ENCODE results near the gene OFD1. TPM values are rescaled to one million over a fixed set of nuclear protein-coding genes. Genes with fewer than 3 reads are reported as not detected.

OFD1 gene
- total and polyA plus RNA-seq, 2 of the 8 experiments (the other 6 are each of a cell fraction or from before 2014, with no cell fraction given): 8.0 to 23.4 TPM

DNA sequence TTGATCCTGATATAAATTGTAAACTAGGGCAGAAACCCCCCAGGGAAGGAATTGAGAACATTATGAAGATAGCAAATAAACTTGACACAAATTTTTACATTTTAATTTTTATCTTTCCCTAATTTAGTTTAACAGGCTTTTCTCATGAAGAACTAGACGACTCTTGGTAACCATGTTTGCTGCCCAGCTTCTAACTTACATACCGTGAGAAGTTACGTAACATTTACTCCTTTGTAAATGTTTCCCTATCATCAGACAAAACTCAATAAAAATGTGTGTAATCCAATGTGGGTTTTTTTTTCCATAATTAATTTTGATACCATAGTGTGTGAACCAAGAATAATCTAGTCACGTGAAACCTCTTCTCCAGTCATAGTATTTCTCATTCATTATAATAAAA, 34.4 kb downstream of the OFD1 start:
- Histone ChIP-seq H3K27ac (ENCODE audit: low read depth, low read length) (no peak overlapping the region), H3K23ac (ENCODE audit: insufficient read length) (no peak overlapping the region), H3K9me3 (ENCODE audit: insufficient read depth in 2 of 2, low read depth in 1 of 2, low read length in 1 of 2) (no peaks in the 10 kb centered on the region), H3K9ac (replicated peaks in 1 of 4; ENCODE audit: extremely low read depth in 1 of 4, low read depth in 3 of 4, low read length in 3 of 4) (no peak overlapping the region), H3K4ac (replicated peaks; ENCODE audit: insufficient read length, low read depth, low read length) (no peak overlapping the region), H2BK20ac (ENCODE audit: low read length) (no peak overlapping the region), H4K8ac (ENCODE audit: extremely low read depth, insufficient read depth, low read length) (no peak overlapping the region), H2AFZ (ENCODE audit: low read length) (no peak overlapping the region), H2BK15ac (ENCODE audit: low read length) (no peak overlapping the region), H3K23me2 (ENCODE audit: low read depth, low read length) (no peaks in the 10 kb centered on the region), H3K36me3 (ENCODE audit: control insufficient read depth in 2 of 4, insufficient read depth in 4 of 4, low read length in 3 of 4) (peaks cover 0 to 57% (median 9%) of the 10 kb centered on the region in 4 experiments; a peak in 6 of 8 replicates), H3K79me1 (ENCODE audit: low read depth, low read length) (no peaks in the 10 kb centered on the region), H3K27me3 (replicated peaks in 1 of 4; ENCODE audit: control insufficient read depth in 3 of 4, extremely low read depth in 1 of 4, insufficient read depth in 3 of 4, low read length in 3 of 4) (no peaks in the 10 kb centered on the region), H4K91ac (replicated peaks; ENCODE audit: insufficient read length, low read length) (no peak overlapping the region), H3K18ac (ENCODE audit: extremely low read depth, low read length) (no peak overlapping the region), H2BK12ac (ENCODE audit: low read depth, low read length) (no peak overlapping the region), H2BK5ac (ENCODE audit: low read depth, low read length) (no peak overlapping the region), H3K14ac (ENCODE audit: insufficient read length) (no peak overlapping the region), H2AK5ac (ENCODE audit: low read depth, low read length) (no peak overlapping the region), H3K4me1 (replicated peaks in 1 of 4; ENCODE audit: control insufficient read depth in 3 of 4, insufficient read depth in 4 of 4, low read length in 3 of 4) (0 out of 7 replicates have a peak, but pooled peaks cover 0 to 2% (median 0%) of the 10 kb centered on the region in 4 experiments), H3K4me2 (ENCODE audit: insufficient read depth in 1 of 2, low read depth in 2 of 2, low read length in 2 of 2) (no peak overlapping the region), H4K5ac (ENCODE audit: insufficient read length, low read depth, low read length) (no peak overlapping the region), H3K4me3 (ENCODE audit: extremely low read depth in 1 of 4, insufficient read depth in 2 of 4, low read depth in 3 of 4, low read length in 4 of 4) (no peak overlapping the region), H4K20me1 (replicated peaks in 1 of 2; ENCODE audit: control insufficient read depth in 1 of 2, insufficient read depth in 2 of 2, low read length in 2 of 2) (no peaks in the 10 kb centered on the region), H2BK120ac (replicated peaks; ENCODE audit: low read depth, low read length) (no peak overlapping the region), H3K79me2 (ENCODE audit: control insufficient read depth in 1 of 2, insufficient read depth in 2 of 2, low read length in 2 of 2) (no peaks in the 10 kb centered on the region), H3K56ac (replicated peaks; ENCODE audit: insufficient read length, low read depth, low read length) (no peak overlapping the region)
- POLR2A ChIA-PET (ENCODE audit: partially characterized antibody): interaction anchor here (0.6 kb wide), 1 partner anchor 123 kb away, joined by 3 read pairs; no protein-coding TSS in a partner anchor
- WGBS, 2 experiments (ENCODE audit: extremely low coverage in 1 of 2, insufficient coverage in 1 of 2, insufficient read length in 1 of 2, insufficient replicate concordance in 2 of 2, low coverage in 1 of 2, low lambda C conversion rate in 2 of 2, missing lambda C conversion rate in 1 of 2): 95% methylated on average over 4 of the region's 4 CpGs; no CpG with 5 or more reads in 1 of the 2 experiments
- TF ChIP-seq CHD2 (IDR thresholded peaks at IDR 0.05; ENCODE audit: low read length): no peak
- no peak for TF ChIP-seq SUZ12 (IDR thresholded peaks at IDR 0.05; ENCODE audit: low read length)
- TF ChIP-seq TAF1 (IDR thresholded peaks at IDR 0.05; ENCODE audit: low read depth, low read length): no peak
- no peak for TF ChIP-seq PHF8 (conservative IDR thresholded peaks at IDR 0.05; ENCODE audit: low read depth, low read length)
- TF ChIP-seq FOSL1 (IDR thresholded peaks at IDR 0.05; ENCODE audit: insufficient read depth, low read depth, low read length): no peak
- DNase-seq (ENCODE audit: low read depth in 1 of 2, low spot score in 2 of 2) (no peak), FAIRE-seq (no peak)
- CTCF ChIA-PET (ENCODE audit: partially characterized antibody): interaction anchor here (1.0 kb wide), 1 partner anchor 263 kb away, joined by 5 read pairs; no protein-coding TSS in a partner anchor

Measured in H1 (cell line).